Mesendoderm (in vitro differentiated cells): Measurements from ENCODE around the gene LDHAL6B.

Source experiments
- DNase-seq: peaks from one replicate; pipeline ENCODE4 v3.0.0; 2013
- H2AK5ac ChIP-seq: 2 replicates; pipeline ENCODE4 v1.6.1; 2013; ENCODE audit warnings: low read length, inconsistent platforms
- H2BK120ac ChIP-seq: 2 replicates; pipeline ENCODE4 v1.6.1; 2013; ENCODE audit warnings: low read depth, mild to moderate bottlenecking, low read length, moderate library complexity, mixed read lengths
- H2BK15ac ChIP-seq: replicated peaks from 2 replicates; pipeline ENCODE4 v1.6.1; 2013; ENCODE audit warnings: low read depth, mild to moderate bottlenecking, moderate library complexity
- H2BK5ac ChIP-seq: 2 replicates; pipeline ENCODE4 v1.6.1; 2013; ENCODE audit warnings: low read length, inconsistent platforms
- H3K18ac ChIP-seq: 2 replicates; pipeline ENCODE4 v1.6.1; 2013; ENCODE audit warnings: mild to moderate bottlenecking, low read length, mixed read lengths
- H3K23ac ChIP-seq: one replicate; pipeline ENCODE4 v1.6.1; 2013; ENCODE audit warnings: low read length
- H3K27ac ChIP-seq: 2 replicates; pipeline ENCODE4 v1.5.1; 2013; ENCODE audit warnings: low read depth, mild to moderate bottlenecking, inconsistent platforms, low read length, moderate library complexity
- H3K27me3 ChIP-seq: 2 replicates; pipeline ENCODE4 v1.6.1; 2013; ENCODE audit warnings: low read length, control low read depth, mild to moderate bottlenecking, inconsistent platforms; ENCODE audit not compliant: insufficient read depth, poor library complexity
- H3K36me3 ChIP-seq: 2 replicates; pipeline ENCODE4 v1.6.1; 2013; ENCODE audit warnings: low read length, inconsistent platforms; ENCODE audit not compliant: control insufficient read depth, insufficient read depth
- H3K4ac ChIP-seq: one replicate; pipeline ENCODE4 v1.6.1; 2013; ENCODE audit warnings: low read depth, mild to moderate bottlenecking, low read length, moderate library complexity
- H3K4me1 ChIP-seq: 2 replicates; pipeline ENCODE4 v1.6.1; 2013; ENCODE audit warnings: low read depth, low read length, inconsistent platforms; ENCODE audit not compliant: control insufficient read depth
- H3K4me2 ChIP-seq: 2 replicates; pipeline ENCODE4 v1.6.1; 2013; ENCODE audit warnings: low read length
- H3K4me3 ChIP-seq: 2 replicates; pipeline ENCODE4 v1.5.1; 2013; ENCODE audit warnings: mild to moderate bottlenecking, low read length
- H3K56ac ChIP-seq: one replicate; pipeline ENCODE4 v1.6.1; 2013; ENCODE audit warnings: low read length
- H3K79me1 ChIP-seq: 2 replicates; pipeline ENCODE4 v1.6.1; 2013; ENCODE audit warnings: low read length, inconsistent platforms
- H3K79me2 ChIP-seq: 2 replicates; pipeline ENCODE4 v1.6.1; 2013; ENCODE audit warnings: mild to moderate bottlenecking, low read length; ENCODE audit not compliant: control insufficient read depth, insufficient read depth
- H3K9ac ChIP-seq: 2 replicates; pipeline ENCODE4 v1.6.1; 2013; ENCODE audit warnings: low read length, inconsistent platforms
- H4K5ac ChIP-seq: one replicate; pipeline ENCODE4 v1.6.1; 2013; ENCODE audit warnings: low read length
- H4K8ac ChIP-seq: one replicate; pipeline ENCODE4 v1.6.1; 2013; ENCODE audit warnings: low read depth, mild to moderate bottlenecking, control low read depth, low read length, moderate library complexity
- WGBS: extraction: QIAGEN DNeasy Blood & Tissue Kit; methylation state at CpG from one replicate; pipeline ENCODE4 v1.1.7; 2013; ENCODE audit warnings: low lambda C conversion rate, missing lambda C conversion rate; ENCODE audit not compliant: insufficient coverage; ENCODE audit errors: extremely low coverage; 5-methylcytosine and 5-hydroxymethylcytosine counted together

The LDHAL6B gene

GRCh38 chr15:59199626-59200465 is 6.8 kb upstream of the LDHAL6B start:
- H2AK5ac ChIP-seq = no peak overlapping the region
- H3K79me1 ChIP-seq = no peaks in the 10 kb centered on the region
- no peaks in the 10 kb centered on the region for H3K79me2 ChIP-seq
- H3K9ac ChIP-seq = no peak overlapping the region
- no peaks in the 10 kb centered on the region for H3K4me1 ChIP-seq
- no peak overlapping the region for H3K23ac ChIP-seq
- H3K4me2 ChIP-seq = no peak overlapping the region
- no peak overlapping the region for H4K8ac ChIP-seq
- H3K18ac ChIP-seq = no peak overlapping the region
- H3K56ac ChIP-seq = no peak overlapping the region
- H3K27ac ChIP-seq = no peak overlapping the region
- DNase-seq = no peak
- no peak overlapping the region for H2BK120ac ChIP-seq
- no peak overlapping the region for H4K5ac ChIP-seq
- H3K27me3 ChIP-seq = no peaks in the 10 kb centered on the region
- WGBS = no CpG with 5 or more reads among the region's 10 CpGs
- H3K4me3 ChIP-seq = no peak overlapping the region
- no peak overlapping the region for H2BK5ac ChIP-seq
- H2BK15ac ChIP-seq = no peak overlapping the region
- H3K36me3 ChIP-seq = peaks cover 1% of the 10 kb centered on the region
- no peak overlapping the region for H3K4ac ChIP-seq

GRCh38 chr15:59200560-59200959 is 6.1 kb upstream of the LDHAL6B start:
- DNase-seq = no peak
- no peak overlapping the region for H3K56ac ChIP-seq
- no peaks in the 10 kb centered on the region for H3K4me1 ChIP-seq
- no peak overlapping the region for H3K9ac ChIP-seq
- H3K4ac ChIP-seq = no peak overlapping the region
- H3K79me1 ChIP-seq = no peaks in the 10 kb centered on the region
- H4K8ac ChIP-seq = no peak overlapping the region
- no peak overlapping the region for H3K18ac ChIP-seq
- no CpG with 5 or more reads among the region's 9 CpGs for WGBS
- H3K79me2 ChIP-seq = no peaks in the 10 kb centered on the region
- peaks cover 1% of the 10 kb centered on the region for H3K36me3 ChIP-seq
- H4K5ac ChIP-seq = no peak overlapping the region
- no peak overlapping the region for H3K4me2 ChIP-seq
- H3K27ac ChIP-seq = no peak overlapping the region
- no peak overlapping the region for H2BK120ac ChIP-seq
- no peak overlapping the region for H2AK5ac ChIP-seq
- no peak overlapping the region for H3K4me3 ChIP-seq
- no peak overlapping the region for H3K23ac ChIP-seq
- H2BK5ac ChIP-seq = no peak overlapping the region
- H2BK15ac ChIP-seq = no peak overlapping the region
- no peaks in the 10 kb centered on the region for H3K27me3 ChIP-seq

GRCh38 chr15:59203008-59203407 is 3.6 kb upstream of the LDHAL6B start:
- H3K23ac ChIP-seq = no peak overlapping the region
- H2BK15ac ChIP-seq = no peak overlapping the region
- no peak overlapping the region for H3K9ac ChIP-seq
- H3K4me1 ChIP-seq = no peaks in the 10 kb centered on the region
- no peak overlapping the region for H3K27ac ChIP-seq
- H2AK5ac ChIP-seq = no peak overlapping the region
- WGBS = no CpG with 5 or more reads among the region's 6 CpGs
- H3K79me1 ChIP-seq = no peaks in the 10 kb centered on the region
- no peaks in the 10 kb centered on the region for H3K27me3 ChIP-seq
- no peak overlapping the region for H4K8ac ChIP-seq
- H2BK5ac ChIP-seq = no peak overlapping the region
- no peak for DNase-seq
- no peak overlapping the region for H2BK120ac ChIP-seq
- no peaks in the 10 kb centered on the region for H3K79me2 ChIP-seq
- no peak overlapping the region for H3K4ac ChIP-seq
- H4K5ac ChIP-seq = no peak overlapping the region
- no peak overlapping the region for H3K18ac ChIP-seq
- H3K36me3 ChIP-seq = peaks cover 1% of the 10 kb centered on the region
- H3K4me2 ChIP-seq = no peak overlapping the region
- H3K4me3 ChIP-seq = no peak overlapping the region
- H3K56ac ChIP-seq = no peak overlapping the region

- no peak for DNase-seq
- no peak overlapping the region for H2AK5ac ChIP-seq
- H3K4me3 ChIP-seq = no peak overlapping the region
- no peak overlapping the region for H3K18ac ChIP-seq
- no peak overlapping the region for H4K5ac ChIP-seq
- no peak overlapping the region for H3K23ac ChIP-seq
- no peak overlapping the region for H2BK120ac ChIP-seq
- no peak overlapping the region for H3K4me2 ChIP-seq
- no peak overlapping the region for H3K56ac ChIP-seq
- H3K4me1 ChIP-seq = no peaks in the 10 kb centered on the region
- H3K9ac ChIP-seq = no peak overlapping the region
- H3K4ac ChIP-seq = no peak overlapping the region
- WGBS = no CpG with 5 or more reads among the region's 3 CpGs
- no peaks in the 10 kb centered on the region for H3K79me2 ChIP-seq
- H3K27ac ChIP-seq = no peak overlapping the region
- H3K27me3 ChIP-seq = no peaks in the 10 kb centered on the region
- H3K36me3 ChIP-seq = peaks cover 1% of the 10 kb centered on the region
- no peak overlapping the region for H2BK5ac ChIP-seq
- H3K79me1 ChIP-seq = no peaks in the 10 kb centered on the region
- no peak overlapping the region for H4K8ac ChIP-seq
- no peak overlapping the region for H2BK15ac ChIP-seq
Observed at GRCh38 chr15:59203657-59204056, 3.0 kb upstream of the LDHAL6B start.

- H3K56ac ChIP-seq = no peak overlapping the region
- no peak overlapping the region for H2BK120ac ChIP-seq
- no peaks in the 10 kb centered on the region for H3K27me3 ChIP-seq
- H4K5ac ChIP-seq = no peak overlapping the region
- peaks cover 1% of the 10 kb centered on the region for H3K36me3 ChIP-seq
- H3K4ac ChIP-seq = no peak overlapping the region
- DNase-seq = no peak
- H4K8ac ChIP-seq = no peak overlapping the region
- H3K27ac ChIP-seq = no peak overlapping the region
- H3K18ac ChIP-seq = no peak overlapping the region
- H3K23ac ChIP-seq = no peak overlapping the region
- no peak overlapping the region for H2BK5ac ChIP-seq
- H3K79me2 ChIP-seq = no peaks in the 10 kb centered on the region
- no peak overlapping the region for H3K9ac ChIP-seq
- no peaks in the 10 kb centered on the region for H3K4me1 ChIP-seq
- H2AK5ac ChIP-seq = no peak overlapping the region
- no CpG with 5 or more reads among the region's 9 CpGs for WGBS
- H3K79me1 ChIP-seq = no peaks in the 10 kb centered on the region
- H3K4me3 ChIP-seq = no peak overlapping the region
- no peak overlapping the region for H3K4me2 ChIP-seq
- H2BK15ac ChIP-seq = no peak overlapping the region
Observed at GRCh38 chr15:59205839-59206622, 612 bp upstream of the LDHAL6B start.
